HEK293 (cell line): ENCODE results near the gene ATP6V1B1.

Experiments
- KLF16 ChIP-seq: fragments of 450-650 bp; formaldehyde crosslinking; IDR thresholded peaks from 2 replicates; pipeline ENCODE4 v1.5.1; 2017; ENCODE audit warnings: missing biosample characterization, missing genetic modification characterization
- SP7 ChIP-seq: fragments of 450-650 bp; formaldehyde crosslinking; IDR thresholded peaks from 2 replicates; pipeline ENCODE4 v1.5.1; 2016; ENCODE audit warnings: missing biosample characterization, missing genetic modification characterization
- YY2 ChIP-seq: fragments of 450-650 bp; formaldehyde crosslinking; IDR thresholded peaks from 2 replicates; pipeline ENCODE4 v1.5.1; 2016; ENCODE audit warnings: missing biosample characterization, missing genetic modification characterization
- ZNF140 ChIP-seq: fragments of 450-650 bp; formaldehyde crosslinking; IDR thresholded peaks from 2 replicates; pipeline ENCODE4 v1.5.1; 2016; ENCODE audit warnings: missing biosample characterization, missing genetic modification characterization
- TF ChIP-seq, protein P1 (sequence below): fragments of 450-650 bp; formaldehyde crosslinking; IDR thresholded peaks from 2 replicates; pipeline ENCODE4 v1.5.1; 2016; ENCODE audit warnings: missing biosample characterization, missing genetic modification characterization
- TF ChIP-seq, protein P2 (sequence below): fragments of 450-650 bp; formaldehyde crosslinking; conservative IDR thresholded peaks from 2 replicates; pipeline ENCODE4 v1.5.1; 2016; ENCODE audit warnings: low read depth, missing biosample characterization, missing genetic modification characterization
- TF ChIP-seq, protein P3 (sequence below): fragments of 450-650 bp; formaldehyde crosslinking; IDR thresholded peaks from 2 replicates; pipeline ENCODE4 v1.5.1; 2016; ENCODE audit warnings: missing biosample characterization, missing genetic modification characterization

DNA sequence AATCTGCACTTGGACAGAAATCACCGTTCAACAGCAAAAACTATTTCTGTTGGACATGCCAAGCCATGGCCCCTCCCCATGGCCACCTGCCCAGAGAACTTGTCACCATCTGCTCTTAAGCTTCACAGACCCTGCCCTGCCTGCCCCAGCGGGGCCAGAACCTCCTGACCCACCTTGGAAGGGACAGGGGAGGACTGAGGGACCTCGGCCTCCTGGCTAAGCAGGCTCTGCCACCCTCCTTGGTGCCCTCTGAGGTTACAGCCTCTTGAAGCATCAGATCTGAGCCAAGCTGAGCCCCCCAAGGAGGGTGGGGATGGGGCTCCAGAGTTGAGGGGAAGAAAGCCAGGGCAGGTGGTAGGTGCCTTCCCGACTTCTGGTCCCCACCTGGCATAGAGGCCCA, 52.5 kb downstream of the ATP6V1B1 start:
- TF ChIP-seq YY2 (tag by site-specific recombination) (no peak), KLF16 (tag by site-specific recombination) (no peak), ZNF140 (tag by site-specific recombination) (no peak), SP7 (no peak)
- TF ChIP-seq, protein P1, sequence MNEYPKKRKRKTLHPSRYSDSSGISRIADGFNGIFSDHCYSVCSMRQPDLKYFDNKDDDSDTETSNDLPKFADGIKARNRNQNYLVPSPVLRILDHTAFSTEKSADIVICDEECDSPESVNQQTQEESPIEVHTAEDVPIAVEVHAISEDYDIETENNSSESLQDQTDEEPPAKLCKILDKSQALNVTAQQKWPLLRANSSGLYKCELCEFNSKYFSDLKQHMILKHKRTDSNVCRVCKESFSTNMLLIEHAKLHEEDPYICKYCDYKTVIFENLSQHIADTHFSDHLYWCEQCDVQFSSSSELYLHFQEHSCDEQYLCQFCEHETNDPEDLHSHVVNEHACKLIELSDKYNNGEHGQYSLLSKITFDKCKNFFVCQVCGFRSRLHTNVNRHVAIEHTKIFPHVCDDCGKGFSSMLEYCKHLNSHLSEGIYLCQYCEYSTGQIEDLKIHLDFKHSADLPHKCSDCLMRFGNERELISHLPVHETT (tag by site-specific recombination) = no peak
- TF ChIP-seq, protein P2, sequence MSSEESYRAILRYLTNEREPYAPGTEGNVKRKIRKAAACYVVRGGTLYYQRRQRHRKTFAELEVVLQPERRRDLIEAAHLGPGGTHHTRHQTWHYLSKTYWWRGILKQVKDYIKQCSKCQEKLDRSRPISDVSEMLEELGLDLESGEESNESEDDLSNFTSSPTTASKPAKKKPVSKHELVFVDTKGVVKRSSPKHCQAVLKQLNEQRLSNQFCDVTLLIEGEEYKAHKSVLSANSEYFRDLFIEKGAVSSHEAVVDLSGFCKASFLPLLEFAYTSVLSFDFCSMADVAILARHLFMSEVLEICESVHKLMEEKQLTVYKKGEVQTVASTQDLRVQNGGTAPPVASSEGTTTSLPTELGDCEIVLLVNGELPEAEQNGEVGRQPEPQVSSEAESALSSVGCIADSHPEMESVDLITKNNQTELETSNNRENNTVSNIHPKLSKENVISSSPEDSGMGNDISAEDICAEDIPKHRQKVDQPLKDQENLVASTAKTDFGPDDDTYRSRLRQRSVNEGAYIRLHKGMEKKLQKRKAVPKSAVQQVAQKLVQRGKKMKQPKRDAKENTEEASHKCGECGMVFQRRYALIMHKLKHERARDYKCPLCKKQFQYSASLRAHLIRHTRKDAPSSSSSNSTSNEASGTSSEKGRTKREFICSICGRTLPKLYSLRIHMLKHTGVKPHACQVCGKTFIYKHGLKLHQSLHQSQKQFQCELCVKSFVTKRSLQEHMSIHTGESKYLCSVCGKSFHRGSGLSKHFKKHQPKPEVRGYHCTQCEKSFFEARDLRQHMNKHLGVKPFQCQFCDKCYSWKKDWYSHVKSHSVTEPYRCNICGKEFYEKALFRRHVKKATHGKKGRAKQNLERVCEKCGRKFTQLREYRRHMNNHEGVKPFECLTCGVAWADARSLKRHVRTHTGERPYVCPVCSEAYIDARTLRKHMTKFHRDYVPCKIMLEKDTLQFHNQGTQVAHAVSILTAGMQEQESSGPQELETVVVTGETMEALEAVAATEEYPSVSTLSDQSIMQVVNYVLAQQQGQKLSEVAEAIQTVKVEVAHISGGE (tag by site-specific recombination) = no peak
- TF ChIP-seq, protein P3, sequence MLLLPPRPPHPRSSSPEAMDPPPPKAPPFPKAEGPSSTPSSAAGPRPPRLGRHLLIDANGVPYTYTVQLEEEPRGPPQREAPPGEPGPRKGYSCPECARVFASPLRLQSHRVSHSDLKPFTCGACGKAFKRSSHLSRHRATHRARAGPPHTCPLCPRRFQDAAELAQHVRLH = no peak
